LNCaP clone FGC (cell line): ENCODE data around the gene SRRM3.
"Not testable (repeated sequence)": the region's sequence is repeated elsewhere in the genome, so short reads cannot be mapped to it uniquely, and the experiment has no call there.

Experiments
- DNase-seq: peaks from one replicate; pipeline ENCODE4 v3.0.0-alpha.2; 2011; ENCODE audit warnings: low read depth
- H3K4me3 ChIP-seq: 2 replicates; pipeline ENCODE4 v1.5.1; 2011; ENCODE audit warnings: mild to moderate bottlenecking, low read depth, low read length, control low read depth
- TF ChIP-seq, protein P1 (sequence below): IDR thresholded peaks from 2 replicates; pipeline ENCODE4 v1.5.1; 2012; ENCODE audit warnings: mild to moderate bottlenecking; ENCODE audit not compliant: control insufficient read depth, insufficient read depth; ENCODE audit errors: extremely low read depth

Gene SRRM3

DNA sequence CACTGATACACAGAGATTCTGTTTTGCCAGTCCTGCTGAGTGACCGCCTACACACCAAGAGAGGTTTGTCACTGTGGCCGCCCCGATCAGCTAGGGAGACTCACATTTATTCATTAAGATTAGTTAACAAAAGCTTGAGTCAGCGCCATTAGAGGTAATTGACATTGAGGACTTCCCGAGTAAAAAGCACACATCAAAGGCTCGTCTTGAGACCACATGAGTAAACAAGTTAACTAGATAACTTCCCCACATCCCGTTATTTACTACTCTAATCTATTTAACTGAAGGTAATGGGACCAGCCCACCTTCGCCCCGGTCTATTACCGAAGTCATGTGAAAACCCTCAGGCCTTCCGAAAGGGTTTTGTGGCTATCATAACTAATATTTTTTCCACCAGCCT, 23.0 kb downstream of the SRRM3 start:
- no peak overlapping the region for H3K4me3 ChIP-seq
- DNase-seq: no peak
- TF ChIP-seq, protein P1, sequence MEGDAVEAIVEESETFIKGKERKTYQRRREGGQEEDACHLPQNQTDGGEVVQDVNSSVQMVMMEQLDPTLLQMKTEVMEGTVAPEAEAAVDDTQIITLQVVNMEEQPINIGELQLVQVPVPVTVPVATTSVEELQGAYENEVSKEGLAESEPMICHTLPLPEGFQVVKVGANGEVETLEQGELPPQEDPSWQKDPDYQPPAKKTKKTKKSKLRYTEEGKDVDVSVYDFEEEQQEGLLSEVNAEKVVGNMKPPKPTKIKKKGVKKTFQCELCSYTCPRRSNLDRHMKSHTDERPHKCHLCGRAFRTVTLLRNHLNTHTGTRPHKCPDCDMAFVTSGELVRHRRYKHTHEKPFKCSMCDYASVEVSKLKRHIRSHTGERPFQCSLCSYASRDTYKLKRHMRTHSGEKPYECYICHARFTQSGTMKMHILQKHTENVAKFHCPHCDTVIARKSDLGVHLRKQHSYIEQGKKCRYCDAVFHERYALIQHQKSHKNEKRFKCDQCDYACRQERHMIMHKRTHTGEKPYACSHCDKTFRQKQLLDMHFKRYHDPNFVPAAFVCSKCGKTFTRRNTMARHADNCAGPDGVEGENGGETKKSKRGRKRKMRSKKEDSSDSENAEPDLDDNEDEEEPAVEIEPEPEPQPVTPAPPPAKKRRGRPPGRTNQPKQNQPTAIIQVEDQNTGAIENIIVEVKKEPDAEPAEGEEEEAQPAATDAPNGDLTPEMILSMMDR: no peak

DNA sequence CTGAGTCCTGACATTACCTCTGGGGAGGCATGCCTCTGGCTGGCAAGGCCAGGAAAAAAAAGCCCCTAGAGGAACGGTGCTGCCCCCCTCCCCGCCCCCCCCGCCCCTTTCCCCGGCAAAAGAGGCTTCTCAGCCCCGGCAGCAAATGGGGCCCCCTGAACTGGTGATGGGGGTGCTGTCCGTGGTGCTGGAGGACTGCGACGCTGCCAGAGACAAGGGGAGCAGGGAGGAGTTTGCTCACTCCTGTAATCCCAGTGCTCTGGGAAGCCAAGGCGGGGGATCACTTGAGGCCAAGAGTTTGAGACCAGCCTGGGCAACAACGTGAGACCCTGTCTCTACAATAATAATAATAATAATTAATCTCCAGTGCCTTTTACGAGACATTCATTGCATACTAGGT, 23.7 kb downstream of the SRRM3 start:
- TF ChIP-seq, protein P1: no peak
- H3K4me3 ChIP-seq: no peak overlapping the region
- DNase-seq: no peak

DNA sequence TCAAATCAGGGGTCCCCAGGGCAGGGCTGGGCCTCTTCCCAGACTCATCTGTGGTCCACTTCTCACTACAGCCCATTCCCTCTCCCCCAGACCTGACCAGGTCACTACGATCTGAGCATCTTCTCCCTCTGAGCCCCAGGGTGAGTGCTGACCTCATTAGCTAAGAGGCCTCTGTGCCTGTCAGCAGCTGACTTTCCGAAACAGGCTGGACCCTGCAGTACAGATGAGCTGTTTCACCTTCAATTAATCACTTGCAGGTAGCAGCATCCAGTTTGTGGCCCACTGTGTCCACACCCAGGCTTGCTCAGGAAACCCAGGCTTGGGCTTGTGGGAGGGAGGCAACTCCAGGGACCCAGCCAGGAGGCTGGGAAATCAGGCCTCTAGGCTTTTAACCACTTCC, 24.3 kb downstream of the SRRM3 start:
- H3K4me3 ChIP-seq: no peak overlapping the region
- DNase-seq: no peak
- TF ChIP-seq, protein P1: no peak

GRCh38 chr7:76226878-76227423, 25.3 kb downstream of the SRRM3 start:
- H3K4me3 ChIP-seq, DNase-seq: not testable (repeated sequence)

DNA sequence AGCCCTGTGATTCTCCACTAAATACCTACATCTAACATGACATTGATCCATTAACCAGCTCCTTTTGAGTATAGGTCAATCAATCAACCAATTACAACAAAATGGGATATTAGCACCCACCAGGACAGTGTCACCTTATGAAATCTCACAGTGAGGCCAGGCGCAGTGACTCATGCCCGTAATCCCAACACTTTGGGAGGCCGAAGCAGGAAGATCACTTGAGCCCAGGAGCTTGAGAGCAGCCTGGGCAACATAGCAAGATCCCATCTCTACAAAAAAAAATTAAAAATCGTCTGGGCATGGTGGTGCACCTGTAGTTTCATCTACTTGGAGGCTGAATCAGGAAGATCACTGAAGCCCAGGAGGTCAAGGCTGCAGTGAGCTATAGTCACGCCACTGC, 28.5 kb downstream of the SRRM3 start:
- DNase-seq: no peak
- TF ChIP-seq, protein P1: no peak
- no peak overlapping the region for H3K4me3 ChIP-seq

GRCh38 chr7:76231071-76231470, 29.4 kb downstream of the SRRM3 start:
- no peak for DNase-seq
- TF ChIP-seq, protein P1: no peak
- H3K4me3 ChIP-seq: no peak overlapping the region

DNA sequence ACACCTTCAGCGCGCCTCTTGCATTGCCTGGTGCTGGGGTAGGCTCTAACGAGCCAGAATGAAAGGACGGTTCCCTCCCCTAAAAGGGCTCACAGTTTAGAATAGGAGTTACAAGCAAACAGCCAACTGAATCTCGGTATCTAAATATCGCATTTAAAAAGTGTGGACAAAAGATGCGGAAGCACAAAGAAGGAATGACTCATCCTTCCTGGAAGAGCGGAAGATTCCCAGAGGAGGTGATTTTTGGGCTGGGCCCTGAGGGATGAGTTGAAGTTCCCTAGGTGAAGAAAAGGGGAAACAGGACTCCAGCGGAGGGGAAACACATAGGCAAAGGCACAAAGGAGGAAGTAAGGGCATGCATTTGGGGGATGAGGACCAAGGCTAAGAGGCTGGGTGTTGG, 29.9 kb downstream of the SRRM3 start:
- TF ChIP-seq, protein P1: no peak
- no peak for DNase-seq
- no peak overlapping the region for H3K4me3 ChIP-seq

- DNase-seq: no peak
- TF ChIP-seq, protein P1: no peak
Measured at GRCh38 chr7:76232698-76233097, 31.0 kb downstream of the SRRM3 start.

More at GRCh38 chr7:76232698-76233097, 31.0 kb downstream of the SRRM3 start:
- H3K4me3 ChIP-seq: no peak overlapping the region
